ENCODE measurements around the gene INKA2.
A peak's percentile ranks its signal among the peaks of the same experiment; 100 is the strongest.

INKA2 gene

GRCh38 chr1:111739925-111740765 is 950 bp upstream of the INKA2 start:
- H3K9me3 ChIP-seq: no peaks in the 10 kb centered on the region
- peaks cover 7% of the 10 kb centered on the region; the same call in 1 of the 2 replicates for H4K20me1 ChIP-seq
- peaks cover 62% of the 10 kb centered on the region for H3K4me1 ChIP-seq
- peak overlapping the region; percentile 82; the same call in 1 of the 2 replicates for H3K9ac ChIP-seq
- peak overlapping the region; percentile 95 for H3K4me2 ChIP-seq
- no peak for TF ChIP-seq Cebpa-rat (IDR thresholded peaks at IDR 0.05)
- no peaks in the 10 kb centered on the region for H3K36me3 ChIP-seq
- H3K27me3 ChIP-seq: peaks cover 47% of the 10 kb centered on the region
- no peak overlapping the region for H3K27ac ChIP-seq
- peak overlapping the region; percentile 75 for H3K4me3 ChIP-seq

- H3K27ac ChIP-seq: peak overlapping the region; percentile 75
These were observed 580 bp downstream of the INKA2 start for GRCh38 chr1:111738436-111739193.

GRCh38 chr1:111738133-111738435 is 1.1 kb downstream of the INKA2 start:
- H3K36me3 ChIP-seq: no peaks in the 10 kb centered on the region
- H3K4me1 ChIP-seq: peaks cover 69% of the 10 kb centered on the region
- H3K4me2 ChIP-seq: peak overlapping the region; percentile 95
- TF ChIP-seq Cebpa-rat (IDR thresholded peaks at IDR 0.05): no peak
- H3K9me3 ChIP-seq: no peaks in the 10 kb centered on the region
- H3K27me3 ChIP-seq: peaks cover 47% of the 10 kb centered on the region
- H3K4me3 ChIP-seq: peak overlapping the region; percentile 75
- peaks cover 7% of the 10 kb centered on the region; the same call in 1 of the 2 replicates for H4K20me1 ChIP-seq
- H3K9ac ChIP-seq: peak overlapping the region; percentile 82
- peak overlapping the region; percentile 75 for H3K27ac ChIP-seq

More at GRCh38 chr1:111738436-111739193, 580 bp downstream of the INKA2 start:
- no peaks in the 10 kb centered on the region for H3K36me3 ChIP-seq
- H3K4me3 ChIP-seq: peak overlapping the region; percentile 75
- peak overlapping the region; percentile 95 for H3K4me2 ChIP-seq
- no peak for TF ChIP-seq Cebpa-rat (IDR thresholded peaks at IDR 0.05)
- peaks cover 69% of the 10 kb centered on the region for H3K4me1 ChIP-seq
- peaks cover 7% of the 10 kb centered on the region; the same call in 1 of the 2 replicates for H4K20me1 ChIP-seq
- H3K27me3 ChIP-seq: peaks cover 47% of the 10 kb centered on the region
- peak overlapping the region; percentile 82 for H3K9ac ChIP-seq
- H3K9me3 ChIP-seq: no peaks in the 10 kb centered on the region

GRCh38 chr1:111737216-111738132 is 1.7 kb downstream of the INKA2 start:
- Histone ChIP-seq H4K20me1 (peaks cover 7% of the 10 kb centered on the region; the same call in 1 of the 2 replicates), H3K9me3 (no peaks in the 10 kb centered on the region), H3K9ac (peak overlapping the region; percentile 82), H3K27me3 (peaks cover 42% of the 10 kb centered on the region), H3K36me3 (no peaks in the 10 kb centered on the region), H3K27ac (no peak overlapping the region; the same call in 1 of the 2 replicates), H3K4me3 (peak overlapping the region; percentile 75), H3K4me1 (peaks cover 75% of the 10 kb centered on the region), H3K4me2 (peak overlapping the region; percentile 95)
- TF ChIP-seq Cebpa-rat (IDR thresholded peaks at IDR 0.05): no peak

- H3K4me3 ChIP-seq: no peak overlapping the region
- no peak overlapping the region for H3K9ac ChIP-seq
- peaks cover 34% of the 10 kb centered on the region for H3K27me3 ChIP-seq
- H3K9me3 ChIP-seq: no peaks in the 10 kb centered on the region
- peak overlapping the region; percentile 95 for H3K4me2 ChIP-seq
- no peaks in the 10 kb centered on the region for H3K36me3 ChIP-seq
- H3K4me1 ChIP-seq: peaks cover 76% of the 10 kb centered on the region
- TF ChIP-seq Cebpa-rat (IDR thresholded peaks at IDR 0.05): no peak
- peaks cover 12% of the 10 kb centered on the region for H4K20me1 ChIP-seq
- H3K27ac ChIP-seq: no peak overlapping the region
These were observed 2.5 kb downstream of the INKA2 start for GRCh38 chr1:111736548-111737215.

- no peaks in the 10 kb centered on the region for H3K9me3 ChIP-seq
- peaks cover 28% of the 10 kb centered on the region for H3K27me3 ChIP-seq
- H3K36me3 ChIP-seq: no peaks in the 10 kb centered on the region
- peaks cover 12% of the 10 kb centered on the region for H4K20me1 ChIP-seq
- H3K4me1 ChIP-seq: peaks cover 76% of the 10 kb centered on the region
- H3K9ac ChIP-seq: no peak overlapping the region
- no peak for TF ChIP-seq Cebpa-rat (IDR thresholded peaks at IDR 0.05)
- H3K4me3 ChIP-seq: no peak overlapping the region
- peak overlapping the region; percentile 95 for H3K4me2 ChIP-seq
- H3K27ac ChIP-seq: no peak overlapping the region
These were observed 3.2 kb downstream of the INKA2 start for GRCh38 chr1:111735858-111736544.

GRCh38 chr1:111735321-111735720 is 3.9 kb downstream of the INKA2 start:
- Histone ChIP-seq H3K36me3 (no peaks in the 10 kb centered on the region), H4K20me1 (peaks cover 12% of the 10 kb centered on the region), H3K4me2 (peak overlapping the region; percentile 95), H3K9ac (no peak overlapping the region), H3K27me3 (peaks cover 21% of the 10 kb centered on the region), H3K4me3 (no peak overlapping the region), H3K27ac (no peak overlapping the region), H3K9me3 (no peaks in the 10 kb centered on the region), H3K4me1 (peaks cover 74% of the 10 kb centered on the region)
- no peak for TF ChIP-seq Cebpa-rat (IDR thresholded peaks at IDR 0.05)

- H3K4me2 ChIP-seq: peak overlapping the region; percentile 92
- no peak overlapping the region for H3K9ac ChIP-seq
- peaks cover 69% of the 10 kb centered on the region for H3K4me1 ChIP-seq
- H3K9me3 ChIP-seq: no peaks in the 10 kb centered on the region
- peaks cover 12% of the 10 kb centered on the region; the same call in 1 of the 2 replicates for H4K20me1 ChIP-seq
- TF ChIP-seq Cebpa-rat (IDR thresholded peaks at IDR 0.05): no peak
- no peak overlapping the region for H3K4me3 ChIP-seq
- H3K27me3 ChIP-seq: peaks cover 16% of the 10 kb centered on the region
- no peaks in the 10 kb centered on the region for H3K36me3 ChIP-seq
- H3K27ac ChIP-seq: peak overlapping the region; percentile 79; the same call in 1 of the 2 replicates
These were observed 4.3 kb downstream of the INKA2 start for GRCh38 chr1:111734856-111735255.

Data from BLaER1 (cell line).